Measurements from ENCODE around the gene MMP24. TPM values are rescaled to one million over a fixed set of nuclear protein-coding genes. Genes with fewer than 3 reads are reported as not detected.

MMP24 gene
- total RNA-seq, 1 donor from 2014 or later: not detected

Other genes with a start within 250 kb of the MMP24 start
- 50.3 and 50.6 TPM in 2 replicates for gene TRPC4AP, start 133.9 kb upstream of the MMP24 start, total RNA-seq
- 28.4 and 29.0 TPM in 2 replicates for gene EDEM2, start 79.4 kb upstream of the MMP24 start, total RNA-seq
- gene PROCR, start 54.6 kb upstream of the MMP24 start, total RNA-seq: 0.41 and 0.45 TPM in 2 replicates
- gene MMP24OS, start 51.4 kb downstream of the MMP24 start, total RNA-seq: 25.2 and 29.4 TPM in 2 replicates
- 111 and 112 TPM in 2 replicates for gene EIF6, start 58.1 kb downstream of the MMP24 start, total RNA-seq
- gene FAM83C, start 65.7 kb downstream of the MMP24 start, total RNA-seq: not detected in 2 replicates
- 45.0 and 53.9 TPM in 2 replicates for gene UQCC1, start 185.3 kb downstream of the MMP24 start, total RNA-seq
- gene GDF5, start 211.5 kb downstream of the MMP24 start, total RNA-seq: not detected in 2 replicates
- gene CEP250, start 228.9 kb downstream of the MMP24 start, total RNA-seq: 56.8 and 58.2 TPM in 2 replicates